Stimulated activated CD8-positive, alpha-beta memory T cell treated with anti-CD3 and anti-CD28 coated beads, Interleukin-12 subunit alpha, Interleukin-12 subunit beta, amount 100 ng/mL, for 24 hours (primary cell): ENCODE data around the gene SLC22A13.
"Not testable (repeated sequence)": the region's sequence is repeated elsewhere in the genome, so short reads cannot be mapped to it uniquely, and the experiment has no call there.

ENCODE experiments used
- DNase-seq: peaks from one replicate; pipeline ENCODE4 v3.0.0-alpha.2; 2020; ENCODE audit errors: extremely low read depth

Gene SLC22A13

GRCh38 chr3:38297947-38298711, 32.5 kb downstream of the SLC22A13 start:
- DNase-seq, result no peak

- no peak for DNase-seq
These were observed 41.3 kb downstream of the SLC22A13 start for GRCh38 chr3:38306941-38307340.

- no peak for DNase-seq
These were observed 42.0 kb downstream of the SLC22A13 start for GRCh38 chr3:38307599-38307998.

- DNase-seq, result no peak
These were observed 42.8 kb downstream of the SLC22A13 start for GRCh38 chr3:38308456-38308855.

- DNase-seq, result no peak
These were observed 45.9 kb downstream of the SLC22A13 start for GRCh38 chr3:38311476-38311875.

- no peak for DNase-seq
These were observed 46.3 kb downstream of the SLC22A13 start for GRCh38 chr3:38311941-38312340.

GRCh38 chr3:38312356-38312755, 46.7 kb downstream of the SLC22A13 start:
- no peak for DNase-seq

- DNase-seq, result no peak
These were observed 47.7 kb downstream of the SLC22A13 start for GRCh38 chr3:38313263-38313662.

- DNase-seq, result no peak
These were observed 48.1 kb downstream of the SLC22A13 start for GRCh38 chr3:38313695-38314094.

- DNase-seq, result no peak
These were observed 48.6 kb downstream of the SLC22A13 start for GRCh38 chr3:38314112-38314763.

GRCh38 chr3:38314764-38315487, 49.3 kb downstream of the SLC22A13 start:
- DNase-seq, result no peak

- DNase-seq, result no peak
These were observed 50.0 kb downstream of the SLC22A13 start for GRCh38 chr3:38315488-38316230.

GRCh38 chr3:38316356-38317191, 51.0 kb downstream of the SLC22A13 start:
- no peak for DNase-seq

GRCh38 chr3:38317192-38317759, 51.7 kb downstream of the SLC22A13 start:
- DNase-seq, result no peak

- DNase-seq, result no peak
These were observed 53.4 kb downstream of the SLC22A13 start for GRCh38 chr3:38318766-38319671.

- DNase-seq, result not testable (repeated sequence)
These were observed 55.0 kb downstream of the SLC22A13 start for GRCh38 chr3:38320638-38321037.

- DNase-seq, result no peak
These were observed 57.4 kb downstream of the SLC22A13 start for GRCh38 chr3:38323060-38323459.

- DNase-seq, result no peak
These were observed 59.6 kb downstream of the SLC22A13 start for GRCh38 chr3:38325256-38325655.

- no peak for DNase-seq
These were observed 61.9 kb downstream of the SLC22A13 start for GRCh38 chr3:38327335-38328009.
